Activated naive CD8-positive, alpha-beta T cell treated with anti-CD3 and anti-CD28 coated beads, Interleukin-2, amount 10 ng/mL, durations not matched to agents 7 days and 5 days (primary cell): Measurements from ENCODE around the gene STAM2. TPM values are rescaled to one million over a fixed set of nuclear protein-coding genes. Genes with fewer than 3 reads are reported as not detected.
"Not testable (repeated sequence)": the region's sequence is repeated elsewhere in the genome, so short reads cannot be mapped to it uniquely, and the experiment has no call there.

Experiments used
- ATAC-seq: fragments of 150-1000 bp; cut with Tn5 transposase; one replicate; pipeline ENCODE4 v1.10.0; 2021; ENCODE audit warnings: low read depth, moderate library complexity
- POLR2A ChIA-PET: fragments of 350-600 bp; sonication (Branson Sonifier 250); formaldehyde crosslinking; loops from one replicate; lab custom pipeline; 2021; ENCODE audit warnings: antibody characterized with exemption; lab: Charles Lee
- DNase-seq: peaks from one replicate; pipeline ENCODE4 v3.0.0; 2021
- H3K27ac Mint-ChIP-seq: one replicate; pipeline ENCODE4 v1.8.0; 2022; ENCODE audit warnings: mild to moderate bottlenecking, mixed read lengths
- H3K27me3 Mint-ChIP-seq: one replicate; pipeline ENCODE4 v1.8.0; 2022; ENCODE audit warnings: mild to moderate bottlenecking, moderate library complexity, mixed read lengths
- H3K36me3 Mint-ChIP-seq: one replicate; pipeline ENCODE4 v1.8.0; 2021; ENCODE audit warnings: mild to moderate bottlenecking, mixed read lengths
- H3K4me1 Mint-ChIP-seq: one replicate; pipeline ENCODE4 v1.8.0; 2021; ENCODE audit warnings: mixed read lengths
- H3K4me3 Mint-ChIP-seq: one replicate; pipeline ENCODE4 v1.8.0; 2022; ENCODE audit warnings: mild to moderate bottlenecking, moderate library complexity, mixed read lengths
- H3K9me3 Mint-ChIP-seq: one replicate; pipeline ENCODE4 v1.8.0; 2021; ENCODE audit warnings: mixed read lengths
- total RNA-seq, 2 experiments: library from RNA; stranded (reverse); gene quantifications; one replicate each; pipeline ENCODE4 v1.2.3, GENCODE V29; 2021

The STAM2 gene
- total RNA-seq, 2 experiments from 2014 or later: 19.0 to 19.2 TPM

DNA sequence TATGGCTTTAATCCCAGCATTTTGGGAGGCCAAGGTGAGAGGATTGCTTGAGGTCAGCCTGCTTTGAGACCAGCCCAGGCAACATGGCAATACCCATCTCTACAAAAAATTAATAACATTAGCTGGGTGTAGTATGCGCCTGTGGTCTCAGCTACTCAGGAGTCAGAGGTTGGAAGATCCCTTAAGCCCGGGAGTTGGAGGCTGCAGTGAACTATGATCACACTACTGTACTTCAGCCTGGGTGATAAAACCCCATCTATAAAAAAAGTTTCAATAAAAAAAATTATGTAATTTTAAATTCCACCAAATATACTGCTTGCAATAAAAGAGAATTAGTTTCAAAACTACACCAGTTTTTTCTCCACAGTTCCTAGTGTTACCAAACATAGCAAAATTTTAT is 53.4 kb downstream of the STAM2 start:
- no peaks in the 10 kb centered on the region for H3K4me1 Mint-ChIP-seq
- no peak for DNase-seq
- H3K9me3 Mint-ChIP-seq: no peaks in the 10 kb centered on the region
- POLR2A ChIA-PET: no interaction called here
- no peak for ATAC-seq
- no peak overlapping the region for H3K27ac Mint-ChIP-seq
- H3K27me3 Mint-ChIP-seq: no peaks in the 10 kb centered on the region
- H3K36me3 Mint-ChIP-seq: peaks cover 10% of the 10 kb centered on the region
- H3K4me3 Mint-ChIP-seq: no peak overlapping the region

GRCh38 chr2:152120430-152120829 is 55.1 kb downstream of the STAM2 start:
- Mint-ChIP-seq H3K27ac (no peak overlapping the region), H3K27me3 (no peaks in the 10 kb centered on the region), H3K4me1 (no peaks in the 10 kb centered on the region), H3K36me3 (peaks cover 12% of the 10 kb centered on the region), H3K4me3 (no peak overlapping the region), H3K9me3 (no peaks in the 10 kb centered on the region)
- ATAC-seq (no peak), DNase-seq (no peak)
- POLR2A ChIA-PET: no interaction called here

- H3K4me3 Mint-ChIP-seq: no peak overlapping the region
- POLR2A ChIA-PET: no interaction called here
Observed at GRCh38 chr2:152115952-152116351, 59.6 kb downstream of the STAM2 start.

GRCh38 chr2:152114366-152114765 is 61.2 kb downstream of the STAM2 start:
- Mint-ChIP-seq H3K4me3 (no peak overlapping the region), H3K36me3 (peaks cover 11% of the 10 kb centered on the region)

More at GRCh38 chr2:152115952-152116351, 59.6 kb downstream of the STAM2 start:
- H3K27ac Mint-ChIP-seq: no peak overlapping the region
- peaks cover 11% of the 10 kb centered on the region for H3K36me3 Mint-ChIP-seq
- no peak for ATAC-seq
- no peaks in the 10 kb centered on the region for H3K27me3 Mint-ChIP-seq
- no peak for DNase-seq
- H3K4me1 Mint-ChIP-seq: no peaks in the 10 kb centered on the region
- H3K9me3 Mint-ChIP-seq: no peaks in the 10 kb centered on the region

DNA sequence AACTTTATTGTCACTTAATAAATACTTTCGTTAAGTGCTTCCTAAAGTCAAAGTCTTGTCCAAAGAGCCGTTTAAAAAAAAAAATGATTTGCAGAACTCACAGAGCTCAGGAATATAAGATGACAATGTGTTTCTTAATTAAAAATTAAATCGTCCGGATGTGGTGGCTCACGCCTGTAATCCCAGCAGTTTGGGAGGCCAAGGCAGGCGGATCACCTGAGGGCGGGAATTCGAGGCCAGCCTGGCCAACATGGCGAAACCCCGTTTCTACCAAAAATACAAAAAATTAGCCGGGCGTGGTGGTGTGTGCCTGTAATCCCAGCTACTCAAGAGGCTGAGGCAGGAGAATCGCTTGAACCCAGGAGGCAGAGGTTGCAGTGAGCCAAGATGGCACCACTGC is 68.4 kb downstream of the STAM2 start:
- peaks cover 17% of the 10 kb centered on the region for H3K27me3 Mint-ChIP-seq
- H3K27ac Mint-ChIP-seq, H3K4me3 Mint-ChIP-seq, POLR2A ChIA-PET, ATAC-seq, H3K9me3 Mint-ChIP-seq, H3K4me1 Mint-ChIP-seq, H3K36me3 Mint-ChIP-seq, DNase-seq: not testable (repeated sequence)

More at GRCh38 chr2:152114366-152114765, 61.2 kb downstream of the STAM2 start:
- no peak for DNase-seq
- Mint-ChIP-seq H3K27me3 (no peaks in the 10 kb centered on the region), H3K9me3 (no peaks in the 10 kb centered on the region), H3K4me1 (no peaks in the 10 kb centered on the region), H3K27ac (no peak overlapping the region)
- ATAC-seq: no peak
- POLR2A ChIA-PET: no interaction called here

GRCh38 chr2:152106464-152106863 is 69.1 kb downstream of the STAM2 start:
- H3K27ac Mint-ChIP-seq: no peak overlapping the region
- H3K4me1 Mint-ChIP-seq: no peaks in the 10 kb centered on the region
- H3K9me3 Mint-ChIP-seq: no peaks in the 10 kb centered on the region
- POLR2A ChIA-PET: no interaction called here
- no peaks in the 10 kb centered on the region for H3K36me3 Mint-ChIP-seq
- DNase-seq: no peak
- peaks cover 17% of the 10 kb centered on the region for H3K27me3 Mint-ChIP-seq
- ATAC-seq: no peak
- H3K4me3 Mint-ChIP-seq: no peak overlapping the region

DNA sequence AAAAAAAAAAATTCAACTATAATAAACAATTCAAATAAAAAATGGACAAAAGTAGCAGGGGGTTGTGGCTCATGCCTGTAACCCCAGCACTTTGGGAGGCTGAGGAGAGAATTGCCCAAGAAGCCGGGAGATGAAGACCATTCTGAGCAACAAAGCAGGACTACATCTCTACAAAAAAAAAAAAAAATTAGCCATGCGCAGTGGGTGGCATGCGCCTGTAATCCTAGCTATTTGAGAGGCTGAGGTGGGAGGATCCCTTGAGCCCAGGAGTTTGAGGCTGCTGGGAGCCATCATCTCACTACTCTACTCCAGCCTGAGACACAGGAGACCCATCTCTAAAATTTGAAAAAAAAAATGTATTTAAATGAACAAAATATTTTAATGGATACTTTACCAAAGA is 72.3 kb downstream of the STAM2 start:
- Mint-ChIP-seq H3K4me1 (peaks cover 6% of the 10 kb centered on the region), H3K27me3 (peaks cover 31% of the 10 kb centered on the region)
- POLR2A ChIA-PET: no interaction called here

GRCh38 chr2:152100961-152101360 is 74.6 kb downstream of the STAM2 start:
- Mint-ChIP-seq H3K4me1 (peaks cover 12% of the 10 kb centered on the region), H3K4me3 (no peak overlapping the region), H3K27ac (no peak overlapping the region), H3K27me3 (peaks cover 43% of the 10 kb centered on the region), H3K9me3 (no peaks in the 10 kb centered on the region), H3K36me3 (no peaks in the 10 kb centered on the region)
- POLR2A ChIA-PET: no interaction called here
- no peak for ATAC-seq
- DNase-seq: no peak

More for the DNA sequence above, 72.3 kb downstream of the STAM2 start:
- no peak overlapping the region for H3K4me3 Mint-ChIP-seq
- no peaks in the 10 kb centered on the region for H3K9me3 Mint-ChIP-seq
- ATAC-seq (no peak), DNase-seq (no peak)
- no peak overlapping the region for H3K27ac Mint-ChIP-seq
- no peaks in the 10 kb centered on the region for H3K36me3 Mint-ChIP-seq

DNA sequence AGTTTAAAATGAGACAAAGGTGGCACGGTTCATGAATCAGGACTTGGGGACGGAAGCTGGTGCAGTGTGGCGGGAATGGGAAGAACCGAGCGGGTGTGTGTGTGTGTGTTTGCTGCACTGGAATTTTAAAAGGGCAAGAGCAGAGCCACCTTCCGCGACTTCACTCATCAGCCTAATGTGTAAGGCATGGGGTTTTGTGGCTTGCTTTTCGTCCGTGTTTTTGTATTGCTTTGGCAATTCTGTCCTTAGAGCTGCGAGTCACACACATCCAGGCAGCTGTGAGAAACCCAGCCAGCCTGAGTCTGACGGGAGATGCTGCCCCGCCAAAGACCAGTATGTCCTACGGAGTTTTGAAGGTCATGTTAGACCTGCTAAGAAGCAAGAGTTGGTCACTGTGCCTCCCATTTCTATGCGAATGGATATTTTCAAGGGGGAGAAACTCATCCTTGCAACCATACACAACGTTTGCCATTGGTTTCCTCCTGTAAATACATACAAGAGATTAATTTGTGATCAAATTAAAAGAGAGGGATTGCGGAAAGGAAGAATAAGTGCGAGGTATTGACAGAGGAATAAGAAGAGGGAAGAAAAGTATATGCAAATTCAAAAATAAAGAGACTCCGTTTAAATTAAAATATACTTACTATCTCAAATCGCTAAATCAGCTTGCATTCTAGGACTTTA is 76.1 kb downstream of the STAM2 start:
- no peaks in the 10 kb centered on the region for H3K36me3 Mint-ChIP-seq
- DNase-seq: no peak
- POLR2A ChIA-PET: no interaction called here
- H3K27me3 Mint-ChIP-seq: peaks cover 52% of the 10 kb centered on the region
- H3K4me1 Mint-ChIP-seq: peaks cover 12% of the 10 kb centered on the region
- H3K9me3 Mint-ChIP-seq: no peaks in the 10 kb centered on the region
- no peak for ATAC-seq
- no peak overlapping the region for H3K27ac Mint-ChIP-seq
- H3K4me3 Mint-ChIP-seq: peak overlapping the region; percentile 80

DNA sequence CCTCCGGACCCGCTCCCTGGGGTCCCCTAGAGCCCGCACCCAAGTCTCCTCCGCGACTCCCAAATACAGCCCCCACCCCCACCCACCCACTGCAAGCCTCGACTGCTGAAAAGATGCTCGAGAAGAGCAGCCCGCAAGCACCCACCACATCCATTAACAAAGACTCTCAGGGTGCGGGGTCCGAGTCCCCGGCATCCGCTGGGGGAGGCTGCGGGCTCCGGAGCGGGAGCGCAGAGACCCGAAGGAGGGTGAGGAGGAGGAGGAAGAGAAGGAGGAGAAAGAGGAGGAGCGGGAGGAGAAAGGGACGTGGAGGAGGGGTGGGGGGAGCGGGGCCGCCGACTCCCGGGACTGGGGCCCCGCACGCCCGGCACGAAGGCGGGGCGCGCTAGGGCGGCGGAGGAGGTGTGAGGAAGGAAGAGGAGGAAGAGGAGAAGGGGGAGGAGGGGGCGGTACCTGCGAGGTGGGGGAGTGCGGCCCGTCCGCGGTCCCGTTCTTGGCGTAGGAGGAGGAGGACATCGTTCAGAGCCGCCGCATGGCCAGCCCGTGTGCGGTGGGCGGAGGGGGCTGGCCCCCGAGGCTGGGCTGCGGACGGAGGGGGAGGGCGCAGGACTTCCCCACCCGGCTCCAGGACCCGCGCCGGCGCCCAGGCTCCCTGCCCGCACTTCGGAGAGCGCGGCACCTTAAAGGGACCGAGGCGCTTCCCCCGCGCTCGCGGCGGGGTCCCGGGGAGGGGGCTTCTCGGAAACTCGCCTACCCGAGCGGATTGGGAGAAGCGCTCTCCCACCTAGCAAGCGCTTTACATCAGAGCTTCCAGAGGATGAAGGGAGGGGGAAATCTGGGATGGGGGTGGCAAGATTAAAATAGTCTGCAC is 76.8 kb downstream of the STAM2 start, which contains the start of gene CACNB4:
Gene CACNB4 (minus strand): TSS at position 549 of the 871 bp plus-strand sequence.
- H3K27ac Mint-ChIP-seq: no peak within 1 kb of the TSS
- H3K27me3 Mint-ChIP-seq: peaks cover 59% of the 10 kb centered on the region
- ATAC-seq (peak; percentile 48), DNase-seq (peak; percentile 35)
- peaks cover 12% of the 10 kb centered on the region for H3K4me1 Mint-ChIP-seq
- no peaks in the 10 kb centered on the region for H3K9me3 Mint-ChIP-seq
- POLR2A ChIA-PET: no interaction called here
- peak within 1 kb of the TSS; percentile 80 for H3K4me3 Mint-ChIP-seq
- no peaks in the 10 kb centered on the region for H3K36me3 Mint-ChIP-seq

GRCh38 chr2:152097801-152098495 is 77.6 kb downstream of the STAM2 start:
- no peak overlapping the region for H3K27ac Mint-ChIP-seq
- H3K36me3 Mint-ChIP-seq: no peaks in the 10 kb centered on the region
- peaks cover 61% of the 10 kb centered on the region for H3K27me3 Mint-ChIP-seq
- peak overlapping the region; percentile 80 for H3K4me3 Mint-ChIP-seq
- ATAC-seq: peak; percentile 38
- POLR2A ChIA-PET: no interaction called here
- no peaks in the 10 kb centered on the region for H3K9me3 Mint-ChIP-seq
- peaks cover 12% of the 10 kb centered on the region for H3K4me1 Mint-ChIP-seq
- DNase-seq: peak; percentile 34

DNA sequence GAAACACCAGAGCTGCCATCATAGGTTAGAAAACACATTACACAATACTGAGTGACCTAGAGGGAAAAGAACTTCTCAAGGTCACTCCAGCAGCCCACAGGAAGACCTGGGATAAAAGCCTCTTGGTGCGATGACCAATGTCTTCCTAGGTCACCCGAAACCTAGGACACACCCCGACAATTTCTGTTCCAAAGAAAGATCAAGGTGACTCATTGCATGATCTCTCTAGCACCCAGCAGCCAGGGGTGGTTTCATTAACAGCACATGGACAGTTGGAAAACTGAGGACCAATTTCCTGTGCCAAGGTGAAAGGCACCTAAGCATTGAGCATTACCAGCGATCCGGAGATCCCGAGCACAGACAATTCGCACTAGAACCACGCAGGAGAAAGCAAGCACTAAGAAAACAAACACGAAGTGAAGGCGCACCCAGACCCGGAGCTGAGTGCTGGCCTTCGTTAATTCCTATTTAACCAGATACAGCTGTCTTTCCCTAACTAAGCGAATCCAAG is 78.2 kb downstream of the STAM2 start:
- DNase-seq: no peak
- H3K36me3 Mint-ChIP-seq: no peaks in the 10 kb centered on the region
- H3K9me3 Mint-ChIP-seq: no peaks in the 10 kb centered on the region
- H3K27ac Mint-ChIP-seq: no peak overlapping the region
- H3K4me3 Mint-ChIP-seq: peak overlapping the region; percentile 80
- POLR2A ChIA-PET: no interaction called here
- no peak for ATAC-seq
- H3K27me3 Mint-ChIP-seq: peaks cover 56% of the 10 kb centered on the region
- peaks cover 12% of the 10 kb centered on the region for H3K4me1 Mint-ChIP-seq

- H3K27me3 Mint-ChIP-seq: peaks cover 51% of the 10 kb centered on the region
- no peaks in the 10 kb centered on the region for H3K36me3 Mint-ChIP-seq
- H3K27ac Mint-ChIP-seq: no peak overlapping the region
- peaks cover 12% of the 10 kb centered on the region for H3K4me1 Mint-ChIP-seq
- H3K9me3 Mint-ChIP-seq: no peaks in the 10 kb centered on the region
- DNase-seq: no peak
- no peak for ATAC-seq
- POLR2A ChIA-PET: no interaction called here
- H3K4me3 Mint-ChIP-seq: no peak overlapping the region
Observed at GRCh38 chr2:152095146-152095545, 80.4 kb downstream of the STAM2 start.
